Measurements from ENCODE around the gene XDH. TPM values are rescaled to one million over a fixed set of nuclear protein-coding genes. Genes with fewer than 3 reads are reported as not detected.
A peak's percentile ranks its signal among the peaks of the same experiment; 100 is the strongest.

XDH gene
- polyA plus RNA-seq, 1 of the 3 experiments (the other 2 are of a cell fraction), result 0.33 TPM

- Histone ChIP-seq H3K27ac (ENCODE audit: low read depth in 2 of 2, low read length in 1 of 2) (peak overlapping the region in 1 of 2 experiments; percentile 38; a peak in 2 of 4 replicates), H3K4me2 (no peak overlapping the region), H3F3A (replicated peaks; ENCODE audit: insufficient read depth) (peaks cover 9% of the 10 kb centered on the region), H3K9me2 (no peaks in the 10 kb centered on the region), H3K9ac (no peak overlapping the region), H3K9me3 (no peaks in the 10 kb centered on the region), H2AFZ (ENCODE audit: low read depth) (no peak overlapping the region), H3K36me3 (replicated peaks in 1 of 2; ENCODE audit: control insufficient read depth in 1 of 2, insufficient read depth in 2 of 2, low read length in 1 of 2) (no peaks in the 10 kb centered on the region), H3K4me3 (ENCODE audit: low read depth in 2 of 2, low read length in 1 of 2) (no peak overlapping the region), H4K20me1 (ENCODE audit: insufficient read depth) (no peaks in the 10 kb centered on the region), H3K79me2 (ENCODE audit: insufficient read depth) (no peaks in the 10 kb centered on the region), H3K27me3 (ENCODE audit: insufficient read depth) (no peaks in the 10 kb centered on the region), H3K4me1 (ENCODE audit: control insufficient read depth in 1 of 2, insufficient read depth in 2 of 2, low read depth in 1 of 2, low read length in 1 of 2) (no peaks in the 10 kb centered on the region)
- ChIA-PET CTCF (interaction anchor here (1.4 kb wide), 1 partner anchor 83 kb away, joined by 3 read pairs; no protein-coding TSS in a partner anchor), POLR2A (no interaction called here)
- 3% methylated on average over 2 of the region's 2 CpGs for WGBS (ENCODE audit: low lambda C conversion rate)
- TF ChIP-seq JUND (IDR thresholded peaks at IDR 0.05) (peak; percentile 99), PBX3 (IDR thresholded peaks at IDR 0.05) (peak; percentile 99), REST (IDR thresholded peaks at IDR 0.05; ENCODE audit: low read depth, low read length) (no peak), NRF1 (IDR thresholded peaks at IDR 0.05; ENCODE audit: low read depth, low read length) (no peak), NFIC (IDR thresholded peaks at IDR 0.05; ENCODE audit: borderline replicate concordance) (peak; percentile 99), MEF2A (IDR thresholded peaks at IDR 0.05; ENCODE audit: borderline replicate concordance, low read depth) (peak; percentile 87; the same call in 1 of the 2 replicates), GABPA (IDR thresholded peaks at IDR 0.05; ENCODE audit: low read depth) (no peak), FOXJ3 (CRISPR knock-in tag; IDR thresholded peaks at IDR 0.05) (no peak), FOSL2 (IDR thresholded peaks at IDR 0.05; ENCODE audit: borderline replicate concordance, low read depth) (peak; percentile 98), EP300 (IDR thresholded peaks at IDR 0.05; ENCODE audit: borderline replicate concordance in 1 of 2, low read depth in 1 of 2, low read length in 1 of 2) (peak; percentile 16 to 98; a peak in 3 of 4 replicates), TCF12 (IDR thresholded peaks at IDR 0.05) (peak; percentile 100), IRF3 (IDR thresholded peaks at IDR 0.05; ENCODE audit: low read depth, low read length) (no peak), USF1 (IDR thresholded peaks at IDR 0.05; ENCODE audit: borderline replicate concordance, low read depth) (0 out of 2 replicates have a peak, but pooled peaks have one; percentile 29), ZBTB33 (IDR thresholded peaks at IDR 0.05; ENCODE audit: borderline replicate concordance, low read depth) (peak; percentile 93), MAX (IDR thresholded peaks at IDR 0.05; ENCODE audit: low read depth) (peak; percentile 72; the same call in 1 of the 2 replicates), RXRA (IDR thresholded peaks at IDR 0.05; ENCODE audit: borderline replicate concordance, low read depth) (peak; percentile 81; the same call in 1 of the 2 replicates), RFX5 (IDR thresholded peaks at IDR 0.05; ENCODE audit: low read length) (no peak), TEAD4 (IDR thresholded peaks at IDR 0.05; ENCODE audit: borderline replicate concordance, insufficient read depth) (peak; percentile 97), ELF1 (IDR thresholded peaks at IDR 0.05) (peak; percentile 30; the same call in 1 of the 2 replicates), POLR2AphosphoS5 (IDR thresholded peaks at IDR 0.05; ENCODE audit: low read depth, low read length) (peak; percentile 98), SIN3A (IDR thresholded peaks at IDR 0.05; ENCODE audit: borderline replicate concordance, low read depth, low read length) (peak; percentile 68; the same call in 1 of the 2 replicates), FOXM1 (IDR thresholded peaks at IDR 0.05; ENCODE audit: low read depth) (peak; percentile 84)
- no peak for DNase-seq
These were observed 26.2 kb upstream of the XDH start for GRCh38 chr2:31440764-31441163.

Data from SK-N-SH (cell line).